ENCODE results near the gene DYNC1I1. TPM values are rescaled to one million over a fixed set of nuclear protein-coding genes. Genes with fewer than 3 reads are reported as not detected.

Gene DYNC1I1
- total and polyA plus RNA-seq, 2 of the 13 experiments (the other 11 are each of a cell fraction or from before 2014, with no cell fraction given), result not detected

DNA sequence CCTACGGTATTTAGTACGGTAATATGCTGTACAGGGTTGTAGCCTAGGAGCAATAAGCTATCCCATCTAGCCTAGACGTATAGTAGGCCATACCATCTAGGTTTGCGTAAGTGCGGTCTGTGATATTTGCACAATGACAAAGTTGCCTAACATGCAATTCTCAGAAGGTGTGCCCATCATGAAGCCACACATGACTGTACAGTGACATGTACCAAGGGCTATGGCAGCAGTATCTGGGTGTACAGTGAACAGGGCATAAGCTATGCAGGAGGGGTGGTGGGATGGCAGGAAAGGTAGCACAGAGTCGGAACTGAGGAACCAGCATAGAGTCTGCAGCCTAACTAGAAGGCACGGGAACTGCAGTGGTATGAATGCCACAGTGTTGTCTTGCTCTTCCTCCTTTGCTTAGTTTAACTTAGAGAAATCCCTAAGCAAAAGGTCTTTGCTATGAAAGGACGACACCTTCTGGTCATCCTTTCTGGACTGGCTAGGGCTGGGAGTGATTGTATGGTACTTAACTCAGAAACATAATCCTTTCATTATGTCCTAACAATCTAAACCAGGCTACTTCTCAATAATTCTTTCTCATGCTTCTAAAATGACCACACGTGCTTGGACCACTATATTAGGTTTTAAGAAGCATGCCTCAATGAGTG, 93.5 kb downstream of the DYNC1I1 start:
- no peaks in the 10 kb centered on the region for H4K20me1 ChIP-seq (ENCODE audit: insufficient read depth, low read length)
- ChIA-PET CTCF (ENCODE audit: low intra/inter-chr PET ratio, low total read pairs) (interaction anchor here (1.8 kb wide), 1 partner anchor 142 kb away, joined by 9 read pairs; no protein-coding TSS in a partner anchor), POLR2A (no interaction called here)
- H3K27me3 ChIP-seq (ENCODE audit: control insufficient read depth in 1 of 2, insufficient read depth in 2 of 2, low read length in 2 of 2), result no peaks in the 10 kb centered on the region
- H2AFZ ChIP-seq (ENCODE audit: low read length), result no peak overlapping the region
- H3K9me3 ChIP-seq (ENCODE audit: low read length), result no peaks in the 10 kb centered on the region
- H3K4me3 ChIP-seq (replicated peaks in 1 of 3; ENCODE audit: insufficient read depth in 1 of 3, low read depth in 2 of 3, low read length in 3 of 3), result no peak overlapping the region
- BruUV-seq (replicated peaks), result no TSS peak
- H3K4me1 ChIP-seq (ENCODE audit: insufficient read depth, low read length), result no peaks in the 10 kb centered on the region
- in situ Hi-C loops (cut with HindIII; ENCODE audit: extremely low pct_ligation_motif_present, low pct_unique_long_range_greater_than_20kb), result loop anchor here (25.0 kb wide), 1 partner anchor 329 kb away; no protein-coding TSS in a partner anchor
- FAIRE-seq (peak; percentile 55), DNase-seq (ENCODE audit: low spot score) (peak; percentile 25), ATAC-seq (peak; percentile 74)
- H3K4me2 ChIP-seq (ENCODE audit: low read depth, low read length), result no peak overlapping the region
- no peaks in the 10 kb centered on the region for H3K36me3 ChIP-seq (replicated peaks in 1 of 2; ENCODE audit: control insufficient read depth in 1 of 2, insufficient read depth in 2 of 2, low read length in 2 of 2)
- H3K27ac ChIP-seq (ENCODE audit: extremely low read length, insufficient read depth, low read length), result no peak overlapping the region
- no peaks in the 10 kb centered on the region for H3K79me2 ChIP-seq (ENCODE audit: insufficient read depth, low read length)
- intact Hi-C loops (cut with micrococcal nuclease; ENCODE audit: unreplicated experiment), result loop anchor here (1.0 kb wide), 1 partner anchor 143 kb away; no protein-coding TSS in a partner anchor
- H3K9ac ChIP-seq (ENCODE audit: insufficient read depth, low read depth, low read length), result no peak overlapping the region
- 38% methylated on average over 9 of the region's 9 CpGs for WGBS (ENCODE audit: low lambda C conversion rate)
- TF ChIP-seq MIXL1 (CRISPR knock-in tag; IDR thresholded peaks at IDR 0.05) (no peak), KMT2B (CRISPR knock-in tag; IDR thresholded peaks at IDR 0.05) (no peak), SMC3 (IDR thresholded peaks at IDR 0.05; ENCODE audit: low read length) (peak; percentile 39; the same call in 1 of the 2 replicates), STAG1 (CRISPR knock-in tag; IDR thresholded peaks at IDR 0.05) (peak; percentile 49)
- TF ChIP-seq, protein P1, sequence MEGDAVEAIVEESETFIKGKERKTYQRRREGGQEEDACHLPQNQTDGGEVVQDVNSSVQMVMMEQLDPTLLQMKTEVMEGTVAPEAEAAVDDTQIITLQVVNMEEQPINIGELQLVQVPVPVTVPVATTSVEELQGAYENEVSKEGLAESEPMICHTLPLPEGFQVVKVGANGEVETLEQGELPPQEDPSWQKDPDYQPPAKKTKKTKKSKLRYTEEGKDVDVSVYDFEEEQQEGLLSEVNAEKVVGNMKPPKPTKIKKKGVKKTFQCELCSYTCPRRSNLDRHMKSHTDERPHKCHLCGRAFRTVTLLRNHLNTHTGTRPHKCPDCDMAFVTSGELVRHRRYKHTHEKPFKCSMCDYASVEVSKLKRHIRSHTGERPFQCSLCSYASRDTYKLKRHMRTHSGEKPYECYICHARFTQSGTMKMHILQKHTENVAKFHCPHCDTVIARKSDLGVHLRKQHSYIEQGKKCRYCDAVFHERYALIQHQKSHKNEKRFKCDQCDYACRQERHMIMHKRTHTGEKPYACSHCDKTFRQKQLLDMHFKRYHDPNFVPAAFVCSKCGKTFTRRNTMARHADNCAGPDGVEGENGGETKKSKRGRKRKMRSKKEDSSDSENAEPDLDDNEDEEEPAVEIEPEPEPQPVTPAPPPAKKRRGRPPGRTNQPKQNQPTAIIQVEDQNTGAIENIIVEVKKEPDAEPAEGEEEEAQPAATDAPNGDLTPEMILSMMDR (CRISPR knock-in tag; IDR thresholded peaks at IDR 0.05), result peak; percentile 59

DNA sequence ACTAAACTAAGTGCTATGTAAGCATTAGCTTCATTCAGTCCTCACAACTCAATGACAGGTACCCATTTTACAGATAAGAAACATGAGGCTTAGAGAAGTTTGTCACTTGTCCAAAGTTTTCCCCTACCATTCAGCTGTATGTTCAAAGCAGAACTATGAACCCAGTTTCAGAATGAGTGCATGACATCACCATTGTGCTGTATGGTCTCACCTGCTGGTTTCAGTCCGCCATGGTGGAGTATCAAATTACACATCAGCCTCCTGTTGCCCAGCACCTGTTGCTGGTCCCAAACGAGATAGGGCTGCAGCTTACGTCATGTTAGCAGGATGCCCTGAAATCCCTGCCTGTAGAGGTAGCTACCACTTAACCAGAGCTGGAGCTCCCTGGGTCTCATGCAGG, 95.0 kb downstream of the DYNC1I1 start:
- no peak overlapping the region for H3K4me3 ChIP-seq (replicated peaks in 1 of 3; ENCODE audit: insufficient read depth in 1 of 3, low read depth in 2 of 3, low read length in 3 of 3)
- TF ChIP-seq ELF4 (CRISPR knock-in tag; IDR thresholded peaks at IDR 0.05; ENCODE audit: borderline replicate concordance) (no peak), ZNF570 (CRISPR knock-in tag; IDR thresholded peaks at IDR 0.05; ENCODE audit: borderline replicate concordance) (no peak), ATF7 (IDR thresholded peaks at IDR 0.05) (peak; percentile 81), ATF7 (CRISPR knock-in tag; IDR thresholded peaks at IDR 0.05) (no peak), CREB1 (IDR thresholded peaks at IDR 0.05) (peak; percentile 63), CREB1 (CRISPR knock-in tag; IDR thresholded peaks at IDR 0.05) (no peak)
- TF ChIP-seq, protein P2, sequence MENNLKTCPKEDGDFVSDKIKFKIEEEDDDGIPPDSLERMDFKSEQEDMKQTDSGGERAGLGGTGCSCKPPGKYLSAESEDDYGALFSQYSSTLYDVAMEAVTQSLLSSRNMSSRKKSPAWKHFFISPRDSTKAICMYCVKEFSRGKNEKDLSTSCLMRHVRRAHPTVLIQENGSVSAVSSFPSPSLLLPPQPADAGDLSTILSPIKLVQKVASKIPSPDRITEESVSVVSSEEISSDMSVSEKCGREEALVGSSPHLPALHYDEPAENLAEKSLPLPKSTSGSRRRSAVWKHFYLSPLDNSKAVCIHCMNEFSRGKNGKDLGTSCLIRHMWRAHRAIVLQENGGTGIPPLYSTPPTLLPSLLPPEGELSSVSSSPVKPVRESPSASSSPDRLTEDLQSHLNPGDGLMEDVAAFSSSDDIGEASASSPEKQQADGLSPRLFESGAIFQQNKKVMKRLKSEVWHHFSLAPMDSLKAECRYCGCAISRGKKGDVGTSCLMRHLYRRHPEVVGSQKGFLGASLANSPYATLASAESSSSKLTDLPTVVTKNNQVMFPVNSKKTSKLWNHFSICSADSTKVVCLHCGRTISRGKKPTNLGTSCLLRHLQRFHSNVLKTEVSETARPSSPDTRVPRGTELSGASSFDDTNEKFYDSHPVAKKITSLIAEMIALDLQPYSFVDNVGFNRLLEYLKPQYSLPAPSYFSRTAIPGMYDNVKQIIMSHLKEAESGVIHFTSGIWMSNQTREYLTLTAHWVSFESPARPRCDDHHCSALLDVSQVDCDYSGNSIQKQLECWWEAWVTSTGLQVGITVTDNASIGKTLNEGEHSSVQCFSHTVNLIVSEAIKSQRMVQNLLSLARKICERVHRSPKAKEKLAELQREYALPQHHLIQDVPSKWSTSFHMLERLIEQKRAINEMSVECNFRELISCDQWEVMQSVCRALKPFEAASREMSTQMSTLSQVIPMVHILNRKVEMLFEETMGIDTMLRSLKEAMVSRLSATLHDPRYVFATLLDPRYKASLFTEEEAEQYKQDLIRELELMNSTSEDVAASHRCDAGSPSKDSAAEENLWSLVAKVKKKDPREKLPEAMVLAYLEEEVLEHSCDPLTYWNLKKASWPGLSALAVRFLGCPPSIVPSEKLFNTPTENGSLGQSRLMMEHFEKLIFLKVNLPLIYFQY (CRISPR knock-in tag; IDR thresholded peaks at IDR 0.05; ENCODE audit: borderline replicate concordance), result no peak
- intact Hi-C loops (cut with micrococcal nuclease; ENCODE audit: unreplicated experiment) (no loop called here), in situ Hi-C loops (cut with HindIII; ENCODE audit: extremely low pct_ligation_motif_present, low pct_unique_long_range_greater_than_20kb) (loop anchor here (25.0 kb wide), 1 partner anchor 330 kb away; no protein-coding TSS in a partner anchor)
- ChIA-PET POLR2A (no interaction called here), CTCF (ENCODE audit: low intra/inter-chr PET ratio, low total read pairs) (interaction anchor here (1.8 kb wide), 1 partner anchor 143 kb away, joined by 9 read pairs; no protein-coding TSS in a partner anchor)
- 57% methylated on average over 1 of the region's 3 CpGs for WGBS (ENCODE audit: low lambda C conversion rate)
- H4K20me1 ChIP-seq (ENCODE audit: insufficient read depth, low read length), result no peaks in the 10 kb centered on the region
- no peak overlapping the region for H3K4me2 ChIP-seq (ENCODE audit: low read depth, low read length)
- BruUV-seq (replicated peaks), result no TSS peak
- ATAC-seq (no peak), DNase-seq (ENCODE audit: low spot score) (no peak), FAIRE-seq (no peak)
- H3K79me2 ChIP-seq (ENCODE audit: insufficient read depth, low read length), result no peaks in the 10 kb centered on the region
- no peaks in the 10 kb centered on the region for H3K36me3 ChIP-seq (replicated peaks in 1 of 2; ENCODE audit: control insufficient read depth in 1 of 2, insufficient read depth in 2 of 2, low read length in 2 of 2)
- H3K27ac ChIP-seq (ENCODE audit: extremely low read length, insufficient read depth, low read length), result no peak overlapping the region
- no peaks in the 10 kb centered on the region for H3K27me3 ChIP-seq (ENCODE audit: control insufficient read depth in 1 of 2, insufficient read depth in 2 of 2, low read length in 2 of 2)
- H3K9ac ChIP-seq (ENCODE audit: insufficient read depth, low read depth, low read length), result no peak overlapping the region
- no peak overlapping the region for H2AFZ ChIP-seq (ENCODE audit: low read length)
- H3K4me1 ChIP-seq (ENCODE audit: insufficient read depth, low read length), result no peaks in the 10 kb centered on the region
- no peaks in the 10 kb centered on the region for H3K9me3 ChIP-seq (ENCODE audit: low read length)

Data from HepG2 (cell line).